SK-N-SH (cell line): ENCODE results near the gene GABRD. TPM values are rescaled to one million over a fixed set of nuclear protein-coding genes. Genes with fewer than 3 reads are reported as not detected.

ENCODE experiments used
- CTCF ChIA-PET: fragments of 300-600, 350-600 bp; formaldehyde crosslinking; extraction: SDS; loops from one replicate; lab custom pipeline; 2021; lab: Yijun Ruan, JAX
- POLR2A ChIA-PET: fragments of 350-600 bp; sonication (Branson Sonifier 250); formaldehyde crosslinking; extraction: SDS; loops from one replicate; lab custom pipeline; 2020; ENCODE audit warnings: antibody characterized with exemption, inconsistent platforms; lab: Yijun Ruan, JAX
- DNase-seq: peaks from one replicate; pipeline ENCODE4 v3.0.0; 2012
- H2AFZ ChIP-seq: fragments of 200-600 bp; sonication (generic); 2 replicates; pipeline ENCODE4 v1.8.1; 2016; ENCODE audit warnings: antibody characterized with exemption, mild to moderate bottlenecking, low read depth
- H3F3A ChIP-seq: fragments of 200-600 bp; sonication (generic); replicated peaks from 2 replicates; pipeline ENCODE3; 2016; ENCODE audit warnings: antibody characterized with exemption, mild to moderate bottlenecking; ENCODE audit not compliant: insufficient read depth
- H3K27ac ChIP-seq, 2 experiments: fragments of 200-500 bp in 1 of 2; fragments of 200-600 bp in 1 of 2; sonication (Bioruptor generic) in 1 of 2; sonication (generic), shearing (Covaris generic) in 1 of 2; 2 replicates each; pipeline versions ENCODE4 v1.5.1 to v1.6.1; 2014 to 2016; ENCODE audit warnings: low read depth in 2 of 2, inconsistent platforms in 1 of 2, low read length in 1 of 2, mild to moderate bottlenecking in 1 of 2, mixed read lengths in 1 of 2
- H3K27me3 ChIP-seq: fragments of 200-600 bp; sonication (generic), shearing (Covaris generic); 2 replicates; pipeline ENCODE4 v1.6.1; 2016; ENCODE audit warnings: mixed run types; ENCODE audit not compliant: insufficient read depth
- H3K36me3 ChIP-seq, 2 experiments: fragments of 200-500 bp in 1 of 2; fragments of 200-600 bp in 1 of 2; sonication (Bioruptor generic) in 1 of 2; sonication (generic) in 1 of 2; replicated peaks in 1 of 2; 2 replicates each; pipeline versions ENCODE3 to v1.5.1; 2014 to 2016; ENCODE audit warnings: low read length in 1 of 2, mild to moderate bottlenecking in 1 of 2; ENCODE audit not compliant: insufficient read depth in 2 of 2, control insufficient read depth in 1 of 2
- H3K4me1 ChIP-seq, 2 experiments: fragments of 200-500 bp in 1 of 2; fragments of 200-600 bp in 1 of 2; sonication (Bioruptor generic) in 1 of 2; sonication (generic), shearing (Covaris generic) in 1 of 2; 2 replicates each; pipeline versions ENCODE4 v1.5.1 to v1.6.1; 2014 to 2016; ENCODE audit warnings: low read depth in 1 of 2, low read length in 1 of 2, mixed run types in 1 of 2; ENCODE audit not compliant: insufficient read depth in 2 of 2, control insufficient read depth in 1 of 2
- H3K4me2 ChIP-seq: fragments of 200-600 bp; sonication (generic), shearing (Covaris generic); 2 replicates; pipeline ENCODE4 v1.6.1; 2017; ENCODE audit warnings: mixed run types
- H3K4me3 ChIP-seq, 2 experiments: fragments of 200-500 bp in 1 of 2; fragments of 200-600 bp in 1 of 2; sonication (Bioruptor generic) in 1 of 2; sonication (generic), shearing (Covaris generic) in 1 of 2; 2 replicates each; pipeline versions ENCODE4 v1.5.1 to v1.8.1; 2014 to 2016; ENCODE audit warnings: low read depth in 2 of 2, inconsistent platforms in 1 of 2, low read length in 1 of 2, mild to moderate bottlenecking in 1 of 2, mixed read lengths in 1 of 2, moderate library complexity in 1 of 2
- H3K79me2 ChIP-seq: fragments of 200-600 bp; sonication (generic); 2 replicates; pipeline ENCODE4 v1.8.1; 2017; ENCODE audit warnings: mild to moderate bottlenecking; ENCODE audit not compliant: insufficient read depth
- H3K9ac ChIP-seq: fragments of 200-600 bp; sonication (generic); 2 replicates; pipeline ENCODE4 v1.6.1; 2017; ENCODE audit warnings: mixed run types
- H3K9me2 ChIP-seq: fragments of 200-600 bp; sonication (generic); 2 replicates; pipeline ENCODE4 v1.6.1; 2017; ENCODE audit warnings: mixed run types
- H3K9me3 ChIP-seq: fragments of 200-600 bp; sonication (generic); 2 replicates; pipeline ENCODE4 v1.6.1; 2017; ENCODE audit warnings: mixed run types, mild to moderate bottlenecking, moderate library complexity
- H4K20me1 ChIP-seq: fragments of 200-600 bp; sonication (generic); 2 replicates; pipeline ENCODE4 v1.6.1; 2017; ENCODE audit warnings: mild to moderate bottlenecking, mixed run types; ENCODE audit not compliant: insufficient read depth
- EP300 ChIP-seq, 2 experiments: IDR thresholded peaks; 2 replicates each; pipeline versions ENCODE4 v1.4.0 to v1.6.1; 2012; ENCODE audit warnings: borderline replicate concordance in 1 of 2, low read depth in 1 of 2, low read length in 1 of 2
- EZH2phosphoT487 ChIP-seq: fragments of 200-600 bp; sonication (generic); IDR thresholded peaks from 2 replicates; pipeline ENCODE4 v1.6.1; 2017; ENCODE audit warnings: low read depth, mixed run types, mild to moderate bottlenecking, antibody characterized with exemption, moderate library complexity, borderline replicate concordance
- GATA2 ChIP-seq: sonication (generic); formaldehyde crosslinking; IDR thresholded peaks from 2 replicates; pipeline ENCODE4 v1.5.0; 2020; ENCODE audit warnings: mild to moderate bottlenecking, missing genetic modification reagents
- JUND ChIP-seq: IDR thresholded peaks from 2 replicates; pipeline ENCODE4 v1.4.0; 2012
- MXI1 ChIP-seq: IDR thresholded peaks from 2 replicates; pipeline ENCODE4 v1.6.1; 2012; ENCODE audit warnings: mild to moderate bottlenecking, low read depth, low read length, improper control_type of control experiment
- PBX3 ChIP-seq: IDR thresholded peaks from 2 replicates; pipeline ENCODE4; 2012
- RAD21 ChIP-seq: IDR thresholded peaks from 2 replicates; pipeline ENCODE4 v1.6.1; 2012; ENCODE audit warnings: mild to moderate bottlenecking, low read length
- RFX5 ChIP-seq: IDR thresholded peaks from 2 replicates; pipeline ENCODE4 v1.6.1; 2012; ENCODE audit warnings: mild to moderate bottlenecking, improper control_type of control experiment, low read length
- SMC3 ChIP-seq: IDR thresholded peaks from 2 replicates; pipeline ENCODE4 v1.6.1; 2012; ENCODE audit warnings: low read depth, low read length, improper control_type of control experiment
- TAF1 ChIP-seq: IDR thresholded peaks from 2 replicates; pipeline ENCODE4 v1.6.1; 2012; ENCODE audit warnings: low read depth, mild to moderate bottlenecking, low read length, moderate library complexity, borderline replicate concordance
- USF1 ChIP-seq: IDR thresholded peaks from 2 replicates; pipeline ENCODE4 v1.4.0; 2012; ENCODE audit warnings: low read depth, borderline replicate concordance
- YY1 ChIP-seq: IDR thresholded peaks from 2 replicates; pipeline ENCODE4 v1.4.0; 2012; ENCODE audit warnings: low read depth, mild to moderate bottlenecking
- WGBS: methylation state at CpG from one replicate; pipeline ENCODE4 v1.1.6; 2017; ENCODE audit warnings: low lambda C conversion rate; 5-methylcytosine and 5-hydroxymethylcytosine counted together
- polyA plus RNA-seq, 3 experiments: library from polyadenylated mRNA; depleted of rRNA; stranded (reverse); fragments of >200 nt; gene quantifications; 2 replicates each; pipeline ENCODE4 v1.2.3, GENCODE V29; 2012
- TF ChIP-seq, protein P1 (sequence below): fragments of 150-350 bp; IDR thresholded peaks from 2 replicates; pipeline ENCODE4 v1.6.1; 2017; ENCODE audit warnings: antibody characterized with exemption, low read length, low read depth, borderline replicate concordance
- TF ChIP-seq, protein P2 (sequence below): IDR thresholded peaks from 2 replicates; pipeline ENCODE4 v1.4.0; 2012; ENCODE audit warnings: low read depth

GABRD gene
- polyA plus RNA-seq, 1 of the 3 experiments (the other 2 are of a cell fraction): 0.07 TPM

- no peak overlapping the region for H3K4me3 ChIP-seq
- H3K79me2 ChIP-seq: 0 out of 2 replicates have a peak, but pooled peaks cover 3% of the 10 kb centered on the region
- H3F3A ChIP-seq: no peaks in the 10 kb centered on the region
- H4K20me1 ChIP-seq: no peaks in the 10 kb centered on the region
- no peaks in the 10 kb centered on the region for H3K27me3 ChIP-seq
- TF ChIP-seq TAF1 (no peak), SMC3 (no peak), PBX3 (no peak), EZH2phosphoT487 (no peak), RAD21 (no peak), YY1 (no peak), GATA2 (CRISPR knock-in tag) (no peak)
- H3K9me2 ChIP-seq: no peaks in the 10 kb centered on the region
- H3K9me3 ChIP-seq: 0 out of 2 replicates have a peak, but pooled peaks cover 2% of the 10 kb centered on the region
- H3K27ac ChIP-seq: no peak overlapping the region; a peak in 1 of 4 replicates
- CTCF ChIA-PET: interaction anchor here (0.7 to 1.4 kb wide), 5 partner anchors 26 to 129 kb away, joined by 3 to 6 read pairs (median 3); no protein-coding TSS in a partner anchor
- no peak overlapping the region for H3K9ac ChIP-seq
- H3K36me3 ChIP-seq: no peaks in the 10 kb centered on the region
- 92% methylated on average over 6 of the region's 14 CpGs for WGBS
- H3K4me1 ChIP-seq: peaks cover 0 to 20% of the 10 kb centered on the region in 2 experiments; a peak in 1 of 4 replicates
- no peak overlapping the region for H2AFZ ChIP-seq
- H3K4me2 ChIP-seq: peak overlapping the region; percentile 85; the same call in 1 of the 2 replicates
- no peak for DNase-seq
- POLR2A ChIA-PET: no interaction called here
Observed at GRCh38 chr1:2072891-2073290, 53.7 kb downstream of the GABRD start.

GRCh38 chr1:2073382-2074230 is 54.5 kb downstream of the GABRD start:
- peak overlapping the region; percentile 85 for H3K4me2 ChIP-seq
- H3K27ac ChIP-seq: peak overlapping the region in 1 of 2 experiments; percentile 69; a peak in 2 of 4 replicates
- no peak; the same call in 1 of the 2 replicates for TF ChIP-seq JUND
- TF ChIP-seq, protein P1, sequence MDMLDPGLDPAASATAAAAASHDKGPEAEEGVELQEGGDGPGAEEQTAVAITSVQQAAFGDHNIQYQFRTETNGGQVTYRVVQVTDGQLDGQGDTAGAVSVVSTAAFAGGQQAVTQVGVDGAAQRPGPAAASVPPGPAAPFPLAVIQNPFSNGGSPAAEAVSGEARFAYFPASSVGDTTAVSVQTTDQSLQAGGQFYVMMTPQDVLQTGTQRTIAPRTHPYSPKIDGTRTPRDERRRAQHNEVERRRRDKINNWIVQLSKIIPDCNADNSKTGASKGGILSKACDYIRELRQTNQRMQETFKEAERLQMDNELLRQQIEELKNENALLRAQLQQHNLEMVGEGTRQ: no peak
- TF ChIP-seq GATA2 (CRISPR knock-in tag): 0 out of 2 replicates have a peak, but pooled peaks have one; percentile 2
- 0 out of 4 replicates have a peak, but pooled peaks of 1 of the 2 experiments have one; percentile 23 for TF ChIP-seq EP300 (IDR thresholded peaks at IDR 0.05; ENCODE audit: borderline replicate concordance in 1 of 2, low read depth in 1 of 2, low read length in 1 of 2)
- peak; percentile 72 for TF ChIP-seq RFX5
- TF ChIP-seq RAD21: 0 out of 2 replicates have a peak, but pooled peaks have one; percentile 18
- TF ChIP-seq MXI1: peak; percentile 72; the same call in 1 of the 2 replicates
- TF ChIP-seq, protein P2, sequence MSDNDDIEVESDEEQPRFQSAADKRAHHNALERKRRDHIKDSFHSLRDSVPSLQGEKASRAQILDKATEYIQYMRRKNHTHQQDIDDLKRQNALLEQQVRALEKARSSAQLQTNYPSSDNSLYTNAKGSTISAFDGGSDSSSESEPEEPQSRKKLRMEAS: peak; percentile 30; the same call in 1 of the 2 replicates
- TF ChIP-seq YY1: no peak
- TF ChIP-seq USF1: 0 out of 2 replicates have a peak, but pooled peaks have one; percentile 5
- 20% methylated on average over 36 of the region's 59 CpGs for WGBS
- H3K27me3 ChIP-seq: no peaks in the 10 kb centered on the region
- peaks cover 0 to 20% of the 10 kb centered on the region in 2 experiments; a peak in 1 of 4 replicates for H3K4me1 ChIP-seq
- H3K9ac ChIP-seq: peak overlapping the region; percentile 51; the same call in 1 of the 2 replicates
- peak; percentile 98 for DNase-seq
- no peaks in the 10 kb centered on the region for H3K9me2 ChIP-seq
- H3K4me3 ChIP-seq: peak overlapping the region; percentile 62 to 63
- 0 out of 2 replicates have a peak, but pooled peaks cover 8% of the 10 kb centered on the region for H3K9me3 ChIP-seq
- ChIA-PET POLR2A (no interaction called here), CTCF (interaction anchor here (0.7 to 1.4 kb wide), 5 partner anchors 27 to 129 kb away, joined by 3 to 6 read pairs (median 3); no protein-coding TSS in a partner anchor)
- no peaks in the 10 kb centered on the region for H3F3A ChIP-seq
- peak overlapping the region; percentile 82; the same call in 1 of the 2 replicates for H2AFZ ChIP-seq
- 0 out of 2 replicates have a peak, but pooled peaks cover 3% of the 10 kb centered on the region for H3K79me2 ChIP-seq
- H3K36me3 ChIP-seq: no peaks in the 10 kb centered on the region
- no peaks in the 10 kb centered on the region for H4K20me1 ChIP-seq
